HG02798 (cell line): ENCODE measurements around the gene PUSL1.

Experiments
- ATAC-seq: cut with Tn5 transposase; IDR thresholded peaks from one replicate; pipeline ENCODE4 v1.9.1; 2021; ENCODE audit warnings: mild to moderate bottlenecking; ENCODE audit not compliant: unreplicated experiment, poor library complexity

PUSL1 gene

DNA sequence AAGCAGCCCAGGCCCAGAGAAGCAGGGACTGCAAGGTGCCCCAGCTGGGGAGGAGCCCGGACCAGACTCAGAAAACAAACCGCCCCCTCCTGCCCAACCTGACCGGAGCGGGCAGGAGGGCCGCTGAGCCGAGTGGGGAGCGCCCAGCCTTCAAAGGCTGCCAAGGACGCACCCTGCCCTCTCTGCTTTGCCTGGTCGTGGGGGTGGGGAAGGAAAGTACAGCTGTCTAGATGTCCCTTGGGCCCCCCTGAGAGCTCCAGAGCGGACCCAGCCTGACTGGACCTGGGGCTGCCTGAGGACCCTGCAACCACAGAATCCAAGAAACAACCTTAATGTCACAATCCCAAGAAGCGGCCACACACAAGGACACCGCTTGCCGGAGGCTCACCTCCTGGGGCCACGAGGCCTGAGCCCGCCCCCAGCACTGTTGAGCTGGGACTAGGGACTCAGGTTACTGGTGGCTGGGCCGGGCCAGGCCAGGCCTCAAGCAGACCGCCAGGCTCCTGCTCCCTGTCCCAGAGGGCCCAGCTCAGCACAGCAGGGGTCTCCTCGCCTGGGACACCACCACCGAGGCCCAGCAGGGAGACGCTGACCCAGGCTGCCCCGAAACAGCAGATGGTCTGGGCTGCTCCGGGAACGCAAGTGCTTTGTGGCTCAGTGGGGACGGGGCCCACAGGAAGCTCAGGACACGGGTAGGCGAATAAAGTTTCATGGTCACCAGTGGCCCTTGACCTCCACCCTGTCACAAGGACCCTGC is 39.4 kb downstream of the PUSL1 start:
- no peak for ATAC-seq

DNA sequence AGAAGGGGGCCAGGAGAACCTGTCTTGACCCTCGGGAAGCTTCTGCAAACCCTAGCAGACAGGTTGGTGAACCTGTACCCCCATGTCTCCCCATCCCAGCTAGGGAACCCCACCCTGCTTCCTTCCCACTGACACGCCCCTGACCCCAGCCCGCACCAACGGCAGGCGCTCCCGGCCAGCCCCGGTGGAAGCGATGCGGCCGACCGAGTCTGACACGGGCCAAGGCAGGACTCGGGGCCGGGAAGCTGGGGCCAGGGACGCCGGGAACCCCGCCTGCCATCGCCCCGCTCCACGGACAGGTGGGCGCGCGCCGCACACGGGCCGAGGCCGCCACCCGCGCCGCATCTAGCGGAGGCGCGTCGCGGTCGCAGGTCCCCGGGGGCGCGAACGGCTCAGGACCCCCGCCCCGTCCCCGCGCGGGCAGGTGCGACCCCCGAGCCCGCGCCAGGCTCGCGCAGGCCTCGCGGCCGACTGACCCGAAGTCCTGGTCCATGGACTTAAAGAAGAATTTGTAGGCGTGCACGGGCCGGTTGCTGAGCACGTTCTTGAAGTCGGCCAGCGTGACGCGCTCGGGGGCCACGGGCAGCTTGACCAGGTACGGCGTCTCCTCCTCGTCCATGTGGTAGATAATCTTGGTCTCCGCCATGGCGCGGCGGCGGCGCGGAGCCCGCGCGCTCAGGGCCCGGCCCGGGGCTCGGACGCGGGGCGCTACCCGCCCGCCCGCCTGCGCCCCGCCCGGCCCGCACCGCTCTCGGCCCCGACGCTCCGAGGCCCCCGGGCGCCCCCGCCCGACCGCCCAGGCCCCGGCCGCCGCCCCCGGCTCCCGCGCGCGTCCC is 40.2 kb downstream of the PUSL1 start:
- no peak for ATAC-seq

GRCh38 chr1:1349256-1350012 is 41.0 kb downstream of the PUSL1 start, which contains the start of gene DVL1:
Gene DVL1 (minus strand): TSS chr1:1349418. CDS start chr1:1349065, 353 bp downstream.
- peak; percentile 70 for ATAC-seq

GRCh38 chr1:1351511-1352427 is 43.4 kb downstream of the PUSL1 start:
- no peak for ATAC-seq

DNA sequence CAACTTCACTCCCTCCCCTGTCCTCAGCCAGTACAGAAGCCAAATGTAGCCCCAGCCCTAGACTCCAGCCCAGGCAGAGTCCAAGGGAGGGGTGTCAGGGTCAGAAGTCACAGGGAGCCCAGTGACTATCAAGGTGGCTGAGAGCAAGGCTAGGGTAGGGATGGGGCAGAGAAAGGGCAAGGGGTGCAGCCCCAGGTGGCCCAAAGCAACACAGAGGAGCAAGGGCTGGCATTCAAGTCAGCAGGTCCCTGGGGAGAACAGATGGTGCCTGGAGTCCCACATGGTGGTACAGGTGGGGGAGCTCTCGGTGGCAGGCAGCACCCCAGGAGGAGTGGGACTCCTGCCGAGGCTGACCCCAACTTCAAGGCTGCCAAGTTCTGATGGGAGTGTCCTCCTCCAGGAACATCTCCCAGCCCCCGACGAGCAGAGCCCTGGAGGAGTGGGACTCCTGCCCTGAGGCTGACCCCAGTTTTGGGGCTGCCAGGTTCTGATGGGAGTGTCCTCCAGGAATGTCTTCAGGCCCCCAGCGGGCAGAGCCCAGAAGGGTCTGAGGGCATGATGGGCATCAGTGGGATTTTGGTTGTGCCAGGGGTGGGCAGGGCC is 44.5 kb downstream of the PUSL1 start:
- no peak for ATAC-seq

DNA sequence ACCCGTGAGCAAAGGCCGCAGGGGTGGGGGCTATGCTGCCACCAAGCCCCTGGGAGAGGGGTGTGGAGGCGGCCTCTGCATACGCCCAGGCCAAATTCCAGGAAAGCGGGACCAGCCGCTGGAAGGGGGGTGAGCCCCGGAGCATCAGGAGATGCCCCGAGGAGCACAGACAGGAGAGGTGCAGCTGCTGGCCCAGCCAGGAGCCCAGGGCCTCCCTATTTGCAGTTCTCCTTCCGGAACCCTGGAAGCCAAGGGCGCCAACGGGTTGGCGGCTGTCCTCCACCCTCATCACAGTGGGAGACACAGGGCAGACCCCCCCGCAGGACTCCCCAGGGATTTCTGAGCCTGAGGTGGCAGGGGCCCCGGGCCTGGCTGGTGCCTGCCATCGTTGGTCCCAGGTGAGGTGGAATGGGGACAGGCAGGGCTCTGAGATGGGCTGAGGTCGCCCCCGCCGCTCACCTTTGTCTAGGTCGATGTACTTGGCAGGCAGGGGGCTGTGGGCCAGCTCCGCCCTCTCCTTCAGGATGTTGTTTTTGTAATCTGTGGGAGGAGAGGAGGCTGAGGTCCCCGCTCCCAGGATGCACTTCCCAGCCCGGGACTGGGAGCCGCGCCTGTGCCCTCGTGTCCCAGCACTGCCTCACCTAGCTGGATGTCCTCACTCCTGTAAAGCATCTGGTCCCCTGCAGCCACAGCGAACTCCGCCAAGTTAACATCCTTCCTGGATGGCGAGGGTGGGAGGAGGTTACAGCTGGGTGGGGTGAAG is 45.2 kb downstream of the PUSL1 start:
- no peak for ATAC-seq

GRCh38 chr1:1354271-1355247 is 46.2 kb downstream of the PUSL1 start:
- ATAC-seq, result no peak

- no peak for ATAC-seq
Observed at GRCh38 chr1:1355416-1355815, 47.0 kb downstream of the PUSL1 start.

GRCh38 chr1:1356166-1356795 is 47.9 kb downstream of the PUSL1 start:
- ATAC-seq, result no peak

GRCh38 chr1:1356796-1357401 is 48.5 kb downstream of the PUSL1 start:
- no peak for ATAC-seq

- no peak for ATAC-seq
Observed at GRCh38 chr1:1357871-1358432, 49.6 kb downstream of the PUSL1 start.

DNA sequence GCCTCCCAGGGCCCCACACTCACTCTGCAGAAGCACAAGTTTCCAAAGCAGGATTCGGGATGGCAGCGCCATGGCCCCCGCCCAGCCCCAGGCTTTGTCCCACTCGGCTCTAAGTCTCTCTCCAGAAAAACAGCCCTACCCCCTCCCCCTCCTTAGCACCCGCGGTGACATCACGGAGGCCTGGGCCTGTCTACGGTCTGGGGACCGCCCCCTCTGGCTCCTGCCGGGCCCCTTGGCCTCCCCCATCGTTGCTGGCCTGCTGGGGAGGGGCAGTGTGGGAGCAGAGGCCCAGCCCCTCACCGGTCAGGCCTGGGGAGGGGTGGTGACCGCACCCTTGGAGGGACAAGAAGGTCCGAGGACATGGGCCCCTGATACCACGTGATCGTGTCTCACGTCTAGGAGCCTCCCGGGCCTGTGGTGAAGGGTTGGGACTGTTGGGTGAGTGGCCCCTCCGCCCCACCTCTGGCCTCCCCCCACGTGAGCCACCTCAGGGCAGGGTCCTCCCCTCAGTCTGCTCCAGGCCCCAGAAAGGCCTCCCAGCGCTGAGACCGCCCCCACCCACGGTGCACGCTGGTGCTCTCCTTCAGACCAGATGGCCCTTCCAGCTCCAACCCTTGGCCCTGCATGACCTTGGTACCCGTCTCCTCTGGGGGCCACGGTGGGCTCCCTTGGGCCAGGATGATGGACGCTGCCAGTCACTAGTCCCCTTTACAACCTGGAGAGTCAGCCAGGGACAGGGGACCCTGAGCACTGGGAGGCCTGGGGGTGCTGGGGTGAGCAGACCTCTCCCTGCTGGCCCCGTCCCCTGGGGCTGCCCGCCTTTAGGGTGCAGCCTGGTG is 50.3 kb downstream of the PUSL1 start, which contains the start of gene MXRA8:
Gene MXRA8 (minus strand): TSS at position 123 of the 839 bp plus-strand sequence. CDS start 51 bp downstream, at position 72.
- ATAC-seq, result no peak

DNA sequence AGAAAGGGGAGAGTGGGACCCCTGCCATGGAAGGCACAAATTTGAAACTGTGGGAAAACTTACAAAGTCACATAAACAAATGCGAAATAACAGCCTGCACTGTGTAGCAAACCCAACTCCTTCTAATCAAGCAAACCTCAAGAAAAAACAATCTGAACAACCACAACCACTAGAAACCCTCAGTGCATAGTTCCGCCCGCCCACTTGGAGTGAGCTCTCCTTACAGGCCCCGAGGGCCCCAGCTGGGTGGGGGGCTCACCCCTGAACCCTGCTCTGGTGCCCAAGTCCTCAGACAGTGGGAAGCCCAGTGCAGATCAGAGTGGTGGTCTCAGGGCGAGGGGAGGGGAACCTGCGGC is 50.9 kb downstream of the PUSL1 start:
- ATAC-seq, result no peak

GRCh38 chr1:1359664-1360468 is 51.5 kb downstream of the PUSL1 start:
- no peak for ATAC-seq
